ENCODE data around the gene LTB4R2. TPM values are rescaled to one million over a fixed set of nuclear protein-coding genes. Genes with fewer than 3 reads are reported as not detected.

The LTB4R2 gene
- total and polyA plus RNA-seq, 2 of the 8 experiments (the other 6 are each of a cell fraction or from before 2014, with no cell fraction given), result 5.3 to 6.7 TPM

GRCh38 chr14:24312736-24313507 is 3.0 kb downstream of the LTB4R2 start:
- Histone ChIP-seq H3K18ac (ENCODE audit: extremely low read depth, low read length) (no peak overlapping the region), H4K8ac (ENCODE audit: extremely low read depth, insufficient read depth, low read length) (no peak overlapping the region), H4K20me1 (replicated peaks in 1 of 2; ENCODE audit: control insufficient read depth in 1 of 2, insufficient read depth in 2 of 2, low read length in 2 of 2) (peaks cover 2 to 6% of the 10 kb centered on the region in 2 experiments), H2AFZ (ENCODE audit: low read length) (no peak overlapping the region), H4K91ac (replicated peaks; ENCODE audit: insufficient read length, low read length) (no peak overlapping the region), H3K23me2 (ENCODE audit: low read depth, low read length) (peaks cover 1% of the 10 kb centered on the region; the same call in 1 of the 2 replicates), H3K4me3 (ENCODE audit: extremely low read depth in 1 of 4, insufficient read depth in 2 of 4, low read depth in 3 of 4, low read length in 4 of 4) (no peak overlapping the region), H2AK5ac (ENCODE audit: low read depth, low read length) (no peak overlapping the region), H3K79me2 (ENCODE audit: control insufficient read depth in 1 of 2, insufficient read depth in 2 of 2, low read length in 2 of 2) (no peaks in the 10 kb centered on the region), H3K56ac (replicated peaks; ENCODE audit: insufficient read length, low read depth, low read length) (no peak overlapping the region), H3K36me3 (ENCODE audit: control insufficient read depth in 2 of 4, insufficient read depth in 4 of 4, low read length in 3 of 4) (peaks cover 0 to 10% (median 1%) of the 10 kb centered on the region in 4 experiments; a peak in 3 of 8 replicates), H2BK20ac (ENCODE audit: low read length) (no peak overlapping the region), H3K4ac (replicated peaks; ENCODE audit: insufficient read length, low read depth, low read length) (no peak overlapping the region), H3K27ac (ENCODE audit: low read depth, low read length) (no peak overlapping the region), H4K5ac (ENCODE audit: insufficient read length, low read depth, low read length) (no peak overlapping the region), H2BK5ac (ENCODE audit: low read depth, low read length) (no peak overlapping the region), H2BK15ac (ENCODE audit: low read length) (no peak overlapping the region), H3K14ac (ENCODE audit: insufficient read length) (no peak overlapping the region), H3K4me1 (replicated peaks in 1 of 4; ENCODE audit: control insufficient read depth in 3 of 4, insufficient read depth in 4 of 4, low read length in 3 of 4) (no peaks in the 10 kb centered on the region; a peak in 2 of 7 replicates), H3K4me2 (ENCODE audit: insufficient read depth in 1 of 2, low read depth in 2 of 2, low read length in 2 of 2) (no peak overlapping the region), H3K79me1 (ENCODE audit: low read depth, low read length) (no peaks in the 10 kb centered on the region), H2BK12ac (ENCODE audit: low read depth, low read length) (no peak overlapping the region), H3K23ac (ENCODE audit: insufficient read length) (no peak overlapping the region), H3K9me3 (ENCODE audit: insufficient read depth in 2 of 2, low read depth in 1 of 2, low read length in 1 of 2) (no peaks in the 10 kb centered on the region; a peak in 1 of 4 replicates), H2BK120ac (replicated peaks; ENCODE audit: low read depth, low read length) (no peak overlapping the region), H3K27me3 (replicated peaks in 1 of 4; ENCODE audit: control insufficient read depth in 3 of 4, extremely low read depth in 1 of 4, insufficient read depth in 3 of 4, low read length in 3 of 4) (peaks cover 0 to 20% (median 15%) of the 10 kb centered on the region in 4 experiments; a peak in 6 of 7 replicates), H3K9ac (replicated peaks in 1 of 4; ENCODE audit: extremely low read depth in 1 of 4, low read depth in 3 of 4, low read length in 3 of 4) (no peak overlapping the region)
- WGBS, 2 experiments (ENCODE audit: extremely low coverage in 1 of 2, insufficient coverage in 1 of 2, insufficient read length in 1 of 2, insufficient replicate concordance in 2 of 2, low coverage in 1 of 2, low lambda C conversion rate in 2 of 2, missing lambda C conversion rate in 1 of 2), result 93% methylated on average over 9 of the region's 9 CpGs; no CpG with 5 or more reads in 1 of the 2 experiments
- ChIA-PET POLR2A (ENCODE audit: partially characterized antibody) (interaction anchor here (0.8 to 5.1 kb wide), 6 partner anchors 9 to 118 kb away, joined by 3 to 35 read pairs (median 4); partner anchors contain the start of genes DHRS1, NOP9, RABGGTA and TINF2), CTCF (ENCODE audit: partially characterized antibody) (interaction anchor here (1.4 to 15.8 kb wide), 4 partner anchors 10 to 18 kb away, joined by 3 to 173 read pairs (median 10); partner anchors contain the start of gene ADCY4)
- FAIRE-seq (no peak), DNase-seq (ENCODE audit: low read depth in 1 of 2, low spot score in 2 of 2) (no peak)
- TF ChIP-seq CBX8 (IDR thresholded peaks at IDR 0.05; ENCODE audit: borderline replicate concordance, low read depth, low read length), result no peak
- no peak for TF ChIP-seq SP2 (IDR thresholded peaks at IDR 0.05; ENCODE audit: low read length)
- TF ChIP-seq JUN (IDR thresholded peaks at IDR 0.05; ENCODE audit: low read depth, low read length), result no peak
- no peak for TF ChIP-seq CHD2 (IDR thresholded peaks at IDR 0.05; ENCODE audit: low read length)
- TF ChIP-seq, protein P1, sequence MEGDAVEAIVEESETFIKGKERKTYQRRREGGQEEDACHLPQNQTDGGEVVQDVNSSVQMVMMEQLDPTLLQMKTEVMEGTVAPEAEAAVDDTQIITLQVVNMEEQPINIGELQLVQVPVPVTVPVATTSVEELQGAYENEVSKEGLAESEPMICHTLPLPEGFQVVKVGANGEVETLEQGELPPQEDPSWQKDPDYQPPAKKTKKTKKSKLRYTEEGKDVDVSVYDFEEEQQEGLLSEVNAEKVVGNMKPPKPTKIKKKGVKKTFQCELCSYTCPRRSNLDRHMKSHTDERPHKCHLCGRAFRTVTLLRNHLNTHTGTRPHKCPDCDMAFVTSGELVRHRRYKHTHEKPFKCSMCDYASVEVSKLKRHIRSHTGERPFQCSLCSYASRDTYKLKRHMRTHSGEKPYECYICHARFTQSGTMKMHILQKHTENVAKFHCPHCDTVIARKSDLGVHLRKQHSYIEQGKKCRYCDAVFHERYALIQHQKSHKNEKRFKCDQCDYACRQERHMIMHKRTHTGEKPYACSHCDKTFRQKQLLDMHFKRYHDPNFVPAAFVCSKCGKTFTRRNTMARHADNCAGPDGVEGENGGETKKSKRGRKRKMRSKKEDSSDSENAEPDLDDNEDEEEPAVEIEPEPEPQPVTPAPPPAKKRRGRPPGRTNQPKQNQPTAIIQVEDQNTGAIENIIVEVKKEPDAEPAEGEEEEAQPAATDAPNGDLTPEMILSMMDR (IDR thresholded peaks at IDR 0.05; ENCODE audit: control extremely low read depth in 1 of 3, insufficient read depth in 1 of 3, low read depth in 1 of 3, low read length in 3 of 3), result no peak
- TF ChIP-seq ASH2L (IDR thresholded peaks at IDR 0.05; ENCODE audit: low read length), result no peak
- TF ChIP-seq EZH2 (IDR thresholded peaks at IDR 0.05; ENCODE audit: low read depth, low read length, severe bottlenecking), result no peak
- TF ChIP-seq RFX5 (IDR thresholded peaks at IDR 0.05; ENCODE audit: borderline replicate concordance, low read depth, low read length), result no peak
